Neutrophil (primary cell): ENCODE measurements around the gene ASCC2.

ENCODE experiments used
- H3K27ac ChIP-seq: fragments of 200-600 bp; sonication (generic); 2 replicates; pipeline ENCODE4 v1.5.1; 2016; ENCODE audit warnings: mild to moderate bottlenecking, moderate library complexity
- H3K27me3 ChIP-seq: fragments of 200-600 bp; sonication (generic); 2 replicates; pipeline ENCODE4 v1.6.0; 2016; ENCODE audit warnings: mild to moderate bottlenecking
- H3K36me3 ChIP-seq: fragments of 200-600 bp; sonication (generic); 2 replicates; pipeline ENCODE4 v1.5.1; 2017
- H3K4me1 ChIP-seq, 2 experiments: fragments of 200-600 bp in 1 of 2; sonication (generic) in 1 of 2; 1 replicate in 1 of 2; 2 replicates in 1 of 2; pipeline versions ENCODE4 v1.5.1 to v1.6.1; 2013 to 2016; ENCODE audit warnings: low read depth in 1 of 2, low read length in 1 of 2, mild to moderate bottlenecking in 1 of 2, moderate library complexity in 1 of 2; ENCODE audit not compliant: control insufficient read depth in 1 of 2, insufficient read depth in 1 of 2
- H3K4me3 ChIP-seq, 2 experiments: fragments of 200-600 bp in 1 of 2; sonication (generic) in 1 of 2; 1 replicate in 1 of 2; 2 replicates in 1 of 2; pipeline ENCODE4 v1.5.1; 2013 to 2016; ENCODE audit warnings: low read depth in 1 of 2, low read length in 1 of 2, mild to moderate bottlenecking in 1 of 2, moderate library complexity in 1 of 2
- H3K9me3 ChIP-seq: fragments of 200-600 bp; sonication (generic); 2 replicates; pipeline ENCODE4 v1.5.1; 2016
- TF ChIP-seq, protein P1 (sequence below): fragments of 200-600 bp; sonication (generic); IDR thresholded peaks from 2 replicates; pipeline ENCODE4 v1.5.1; 2016; ENCODE audit warnings: antibody characterized with exemption

ASCC2 gene

DNA sequence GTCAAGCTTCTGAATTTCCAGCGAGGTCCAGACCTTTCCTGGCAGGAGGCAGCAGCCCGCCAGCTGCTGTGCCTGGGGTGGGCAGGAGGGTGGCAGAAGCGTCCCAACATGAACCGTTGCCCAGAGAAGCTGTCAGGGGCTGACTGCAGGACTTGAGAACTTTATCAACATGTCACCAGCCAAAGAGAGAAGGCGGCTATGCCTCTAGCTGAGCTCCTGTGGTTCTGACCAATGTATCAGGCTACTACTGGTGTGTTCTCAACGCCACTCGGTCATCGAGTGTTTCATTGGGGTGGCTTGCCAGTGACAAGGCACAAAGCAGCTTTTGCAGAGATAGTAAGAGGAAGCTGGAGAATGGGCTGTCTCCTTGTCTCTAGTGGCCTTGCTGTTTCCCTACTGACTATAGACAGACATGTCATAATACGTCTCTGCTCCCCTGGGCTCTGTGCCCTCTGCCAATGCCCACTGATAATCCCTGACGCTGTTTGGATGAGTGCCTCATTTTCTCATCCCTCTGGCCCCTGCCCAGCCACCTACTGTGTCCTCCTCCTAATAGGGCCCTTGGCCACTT is 17.6 kb upstream of the ASCC2 start:
- H3K27ac ChIP-seq, result peak overlapping the region; percentile 86
- H3K36me3 ChIP-seq, result no peaks in the 10 kb centered on the region
- TF ChIP-seq, protein P1, sequence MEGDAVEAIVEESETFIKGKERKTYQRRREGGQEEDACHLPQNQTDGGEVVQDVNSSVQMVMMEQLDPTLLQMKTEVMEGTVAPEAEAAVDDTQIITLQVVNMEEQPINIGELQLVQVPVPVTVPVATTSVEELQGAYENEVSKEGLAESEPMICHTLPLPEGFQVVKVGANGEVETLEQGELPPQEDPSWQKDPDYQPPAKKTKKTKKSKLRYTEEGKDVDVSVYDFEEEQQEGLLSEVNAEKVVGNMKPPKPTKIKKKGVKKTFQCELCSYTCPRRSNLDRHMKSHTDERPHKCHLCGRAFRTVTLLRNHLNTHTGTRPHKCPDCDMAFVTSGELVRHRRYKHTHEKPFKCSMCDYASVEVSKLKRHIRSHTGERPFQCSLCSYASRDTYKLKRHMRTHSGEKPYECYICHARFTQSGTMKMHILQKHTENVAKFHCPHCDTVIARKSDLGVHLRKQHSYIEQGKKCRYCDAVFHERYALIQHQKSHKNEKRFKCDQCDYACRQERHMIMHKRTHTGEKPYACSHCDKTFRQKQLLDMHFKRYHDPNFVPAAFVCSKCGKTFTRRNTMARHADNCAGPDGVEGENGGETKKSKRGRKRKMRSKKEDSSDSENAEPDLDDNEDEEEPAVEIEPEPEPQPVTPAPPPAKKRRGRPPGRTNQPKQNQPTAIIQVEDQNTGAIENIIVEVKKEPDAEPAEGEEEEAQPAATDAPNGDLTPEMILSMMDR, result no peak
- no peaks in the 10 kb centered on the region for H3K27me3 ChIP-seq
- H3K4me3 ChIP-seq, result peak overlapping the region in 1 of 2 experiments; percentile 28
- H3K4me1 ChIP-seq, result peaks cover 48 to 55% of the 10 kb centered on the region in 2 experiments
- H3K9me3 ChIP-seq, result no peaks in the 10 kb centered on the region

DNA sequence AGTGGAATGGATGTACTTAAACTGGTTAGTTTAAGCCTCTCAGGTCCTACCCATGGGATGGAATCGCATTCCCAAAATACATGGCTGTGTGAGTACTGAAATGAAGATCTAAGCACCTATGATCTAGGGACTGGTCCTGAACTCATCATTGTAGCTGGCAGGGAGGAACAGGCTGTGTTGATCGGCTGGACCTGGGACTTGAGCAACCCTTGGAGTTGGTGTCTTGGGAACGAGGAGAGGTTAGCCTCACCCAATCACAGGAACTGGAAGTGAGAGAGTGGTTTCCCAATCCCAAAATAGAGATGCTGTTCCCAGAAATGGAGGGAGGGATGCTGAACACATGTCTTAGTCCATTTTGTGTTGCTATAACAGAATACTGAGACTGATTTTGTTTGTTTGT is 16.4 kb upstream of the ASCC2 start:
- Histone ChIP-seq H3K9me3 (no peaks in the 10 kb centered on the region), H3K4me1 (peaks cover 35 to 42% of the 10 kb centered on the region in 2 experiments), H3K4me3 (no peak overlapping the region), H3K27ac (no peak overlapping the region), H3K27me3 (no peaks in the 10 kb centered on the region), H3K36me3 (no peaks in the 10 kb centered on the region)
- TF ChIP-seq, protein P1, result no peak

DNA sequence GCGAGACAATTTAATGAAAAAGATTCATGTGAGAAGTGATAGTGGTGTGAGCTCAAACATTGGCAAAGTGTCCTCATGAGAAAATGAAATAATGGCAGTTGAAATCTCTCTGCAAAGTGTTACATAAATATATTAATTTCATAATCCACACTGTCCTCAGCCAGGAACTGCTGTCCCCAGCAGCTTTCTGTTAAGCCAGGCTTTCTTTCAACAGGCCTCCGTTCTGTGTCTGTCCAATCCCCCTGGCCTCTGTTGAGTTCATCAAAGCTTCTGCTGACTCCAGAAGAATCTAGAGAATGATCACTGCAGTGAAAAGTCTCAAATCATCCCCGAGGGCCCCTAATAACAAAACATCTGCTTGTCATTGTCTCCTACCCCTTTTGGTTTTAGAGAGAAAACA is 10.0 kb upstream of the ASCC2 start:
- peak overlapping the region; percentile 81 for H3K27ac ChIP-seq
- TF ChIP-seq, protein P1, result no peak
- no peaks in the 10 kb centered on the region for H3K9me3 ChIP-seq
- no peaks in the 10 kb centered on the region for H3K36me3 ChIP-seq
- H3K27me3 ChIP-seq, result no peaks in the 10 kb centered on the region
- H3K4me1 ChIP-seq, result peaks cover 15 to 24% of the 10 kb centered on the region in 2 experiments
- no peak overlapping the region for H3K4me3 ChIP-seq

DNA sequence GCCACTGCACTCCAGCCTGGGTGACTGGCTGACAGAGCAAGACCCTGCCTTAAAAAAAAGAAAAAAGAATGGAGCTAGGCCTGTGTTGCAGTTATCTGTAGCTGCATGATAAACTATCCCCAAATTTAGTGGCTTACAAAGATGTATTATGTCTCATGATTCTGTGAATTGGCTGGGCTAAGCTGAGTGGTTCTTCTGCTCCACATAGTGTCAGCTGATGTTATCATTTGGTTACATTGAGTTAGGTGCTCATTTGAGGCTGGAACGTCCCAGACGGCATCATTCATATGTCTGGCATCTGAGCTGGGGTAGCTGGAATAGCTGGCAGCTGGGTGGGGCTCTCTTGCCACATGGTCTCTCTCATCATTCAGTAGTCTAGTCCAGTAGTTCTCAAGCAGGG is 8.2 kb upstream of the ASCC2 start:
- H3K36me3 ChIP-seq, result no peaks in the 10 kb centered on the region
- H3K27me3 ChIP-seq, result no peaks in the 10 kb centered on the region
- H3K4me3 ChIP-seq, result no peak overlapping the region
- TF ChIP-seq, protein P1, result no peak
- no peaks in the 10 kb centered on the region for H3K9me3 ChIP-seq
- H3K4me1 ChIP-seq, result peaks cover 15 to 24% of the 10 kb centered on the region in 2 experiments
- no peak overlapping the region for H3K27ac ChIP-seq

DNA sequence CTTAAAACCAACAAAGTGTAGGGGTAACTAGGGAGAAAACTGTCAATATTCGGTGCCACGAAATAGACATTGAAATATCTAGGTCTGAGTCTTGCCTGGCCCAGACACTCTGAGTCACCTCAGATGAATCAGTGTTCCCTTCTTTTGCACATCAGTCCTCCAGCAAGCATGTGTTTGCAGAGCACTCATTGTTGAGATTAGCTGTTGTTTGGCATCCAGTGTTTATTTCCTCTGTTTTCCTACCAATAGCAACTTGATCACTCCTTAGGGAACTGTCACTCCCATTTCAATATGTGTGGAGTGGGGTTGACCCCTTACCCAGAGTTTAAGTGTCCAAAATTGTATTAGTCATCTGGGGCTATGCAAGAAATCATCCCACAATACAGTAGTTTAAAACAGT is 4.7 kb upstream of the ASCC2 start:
- peaks cover 27 to 28% of the 10 kb centered on the region in 2 experiments for H3K4me1 ChIP-seq
- H3K36me3 ChIP-seq, result no peaks in the 10 kb centered on the region
- H3K27ac ChIP-seq, result no peak overlapping the region
- H3K27me3 ChIP-seq, result no peaks in the 10 kb centered on the region
- no peaks in the 10 kb centered on the region for H3K9me3 ChIP-seq
- TF ChIP-seq, protein P1, result no peak
- no peak overlapping the region for H3K4me3 ChIP-seq

DNA sequence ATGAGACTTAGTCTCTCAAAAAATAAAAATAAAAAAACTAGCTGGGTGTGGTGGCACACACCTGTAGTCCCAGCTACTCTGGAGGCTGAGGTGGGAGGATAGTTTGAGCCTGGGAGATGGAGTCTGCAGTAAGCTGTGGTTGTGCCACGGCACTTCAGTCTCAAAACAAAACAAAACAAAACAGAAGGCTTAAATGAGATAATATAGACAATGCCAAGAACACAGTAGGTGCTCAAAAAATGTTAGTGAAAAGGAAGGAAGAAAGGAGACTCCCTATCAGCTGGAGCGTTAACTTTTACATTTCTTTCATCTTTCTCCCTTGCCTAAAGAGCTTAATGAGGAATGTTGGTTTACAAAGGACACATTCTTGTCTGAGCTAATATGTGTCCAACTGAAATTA is 4.1 kb upstream of the ASCC2 start:
- Histone ChIP-seq H3K9me3 (no peaks in the 10 kb centered on the region), H3K4me3 (no peak overlapping the region), H3K27me3 (no peaks in the 10 kb centered on the region), H3K4me1 (peaks cover 28 to 29% of the 10 kb centered on the region in 2 experiments), H3K27ac (no peak overlapping the region), H3K36me3 (no peaks in the 10 kb centered on the region)
- TF ChIP-seq, protein P1, result no peak
